ENCODE measurements around the gene FAM181A.

FAM181A gene

GRCh38 chr14:93903342-93904184 is 23.6 kb upstream of the FAM181A start:
- no peak for DNase-seq (ENCODE audit: low read depth in 3 of 3)

- DNase-seq (ENCODE audit: low read depth in 3 of 3) = no peak
Measured at GRCh38 chr14:93905623-93906022, 21.5 kb upstream of the FAM181A start.

DNA sequence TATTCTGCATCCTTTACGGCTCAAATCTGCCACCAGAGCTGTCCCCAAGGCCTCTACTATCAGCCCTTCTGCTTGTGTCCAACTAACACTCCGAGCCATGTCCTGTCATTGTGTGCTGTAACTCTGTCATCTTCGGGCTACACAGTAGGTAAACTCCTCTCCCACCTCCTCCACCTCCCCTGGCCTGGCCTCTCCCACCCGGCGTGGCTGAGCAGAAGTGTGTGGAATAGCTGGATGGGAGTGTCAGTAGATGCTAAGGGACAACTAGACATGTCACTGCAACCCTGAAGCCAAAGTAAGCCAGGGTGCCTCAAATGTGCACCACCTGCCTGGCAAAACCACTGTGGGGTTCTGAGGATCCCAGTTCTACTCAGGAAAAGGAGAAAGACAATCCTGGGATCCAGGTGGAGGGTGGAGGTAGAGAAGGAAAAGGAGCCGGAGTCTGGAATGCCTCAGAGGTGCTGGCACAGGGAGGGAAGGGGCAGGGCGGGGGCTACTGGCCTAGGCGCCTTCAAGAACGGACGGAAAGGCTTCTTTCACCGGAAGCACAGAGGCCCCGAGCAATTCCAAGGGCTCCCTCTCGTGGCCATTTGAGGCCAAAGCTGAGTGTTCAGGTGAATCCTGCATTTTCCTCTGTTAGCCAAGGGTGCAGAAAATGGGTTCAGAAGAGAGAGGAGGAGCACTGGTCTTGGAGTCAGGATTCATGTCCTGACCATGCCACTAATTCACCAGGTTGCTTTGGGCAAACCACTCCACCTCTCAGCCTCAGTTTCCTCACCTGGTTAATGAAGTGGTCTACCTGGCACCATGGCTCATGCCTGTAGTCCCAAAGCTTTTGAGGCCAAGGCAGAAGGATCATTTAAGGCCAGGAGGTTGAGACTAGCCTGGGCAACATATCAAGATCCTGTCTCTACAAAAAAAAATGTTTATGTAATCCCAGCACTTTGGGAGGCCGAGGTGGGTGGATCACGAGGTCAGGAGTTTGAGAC is 20.5 kb upstream of the FAM181A start:
- peak; percentile 36 to 59 (median 44) for DNase-seq (ENCODE audit: low read depth in 3 of 3)

- DNase-seq (ENCODE audit: low read depth in 3 of 3) = no peak
Measured at GRCh38 chr14:93909429-93910128, 17.6 kb upstream of the FAM181A start.

DNA sequence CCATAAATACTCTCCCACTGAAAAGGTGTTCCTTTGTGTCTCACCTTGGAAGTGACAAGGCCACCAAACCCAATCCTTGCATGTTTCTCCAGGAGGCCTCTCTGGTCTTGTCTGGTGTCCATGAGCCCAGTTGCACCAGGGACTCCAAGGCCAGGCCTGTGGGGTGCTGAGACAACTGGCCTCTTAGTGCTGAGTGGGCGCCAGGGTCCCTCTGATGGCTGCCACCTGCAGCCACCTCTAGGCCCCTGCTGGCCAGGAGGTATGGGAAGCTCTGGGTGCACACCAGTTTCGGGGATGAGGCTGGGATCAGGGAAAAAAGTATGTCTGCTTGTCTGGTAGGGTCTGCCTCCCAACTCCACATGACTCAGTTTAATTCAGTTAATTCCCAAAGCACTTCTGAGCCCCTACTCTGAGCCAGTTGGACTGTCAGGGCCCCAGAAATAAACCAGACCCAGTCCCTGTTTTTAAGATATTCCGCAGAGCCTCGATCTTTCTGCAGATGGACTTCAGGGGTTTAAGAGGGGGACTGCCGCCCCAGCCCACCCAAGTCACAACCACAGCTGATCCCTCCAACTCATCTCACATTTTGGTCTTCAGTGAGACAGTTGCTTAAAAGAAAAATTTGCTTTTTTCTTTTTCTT is 15.0 kb upstream of the FAM181A start:
- DNase-seq (ENCODE audit: low read depth in 3 of 3) = no peak

- DNase-seq (ENCODE audit: low read depth in 3 of 3) = no peak
Measured at GRCh38 chr14:93912782-93913181, 14.4 kb upstream of the FAM181A start.

DNA sequence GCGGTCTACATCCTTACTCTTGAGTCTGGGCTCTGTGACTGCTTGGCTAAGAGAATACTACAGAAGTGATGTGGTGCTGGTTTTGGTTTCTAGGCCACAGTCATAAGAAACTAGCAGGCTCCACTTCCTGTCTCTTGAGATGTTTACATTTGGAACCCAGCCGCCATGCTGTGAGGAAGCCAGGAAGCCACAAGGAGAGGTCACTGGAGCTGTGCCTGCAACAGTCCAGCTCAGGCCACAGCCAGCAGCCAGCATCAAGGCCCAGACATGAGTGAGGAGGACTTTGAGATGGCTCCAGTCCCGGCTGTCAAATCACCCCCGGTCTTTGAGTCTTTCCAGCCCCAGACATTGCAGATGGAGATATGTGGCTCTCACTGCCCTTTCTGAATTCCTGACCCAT is 12.9 kb upstream of the FAM181A start:
- DNase-seq (ENCODE audit: low read depth in 3 of 3) = no peak

- no peak for DNase-seq (ENCODE audit: low read depth in 3 of 3)
Measured at GRCh38 chr14:93915070-93915705, 12.0 kb upstream of the FAM181A start.

DNA sequence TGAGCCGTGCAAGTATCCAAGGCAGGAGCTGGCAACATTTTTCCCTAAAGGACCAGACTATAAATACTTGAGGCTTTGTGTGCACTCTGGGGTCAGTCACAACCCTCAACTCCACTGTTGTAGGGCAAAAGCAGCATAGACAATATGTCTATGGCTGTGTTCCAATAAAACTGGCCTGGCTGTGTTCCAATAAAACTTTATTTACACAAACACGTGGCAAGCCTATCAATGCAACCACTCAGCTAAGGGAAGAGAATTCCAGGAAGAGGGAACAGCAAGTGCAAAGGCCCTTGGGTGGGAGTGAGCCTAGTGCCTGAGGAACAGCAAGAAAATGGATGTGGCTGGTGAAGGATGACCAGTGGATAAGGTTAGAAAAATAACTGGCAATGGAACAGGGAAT is 11.3 kb upstream of the FAM181A start:
- DNase-seq (ENCODE audit: low read depth in 3 of 3) = no peak

DNA sequence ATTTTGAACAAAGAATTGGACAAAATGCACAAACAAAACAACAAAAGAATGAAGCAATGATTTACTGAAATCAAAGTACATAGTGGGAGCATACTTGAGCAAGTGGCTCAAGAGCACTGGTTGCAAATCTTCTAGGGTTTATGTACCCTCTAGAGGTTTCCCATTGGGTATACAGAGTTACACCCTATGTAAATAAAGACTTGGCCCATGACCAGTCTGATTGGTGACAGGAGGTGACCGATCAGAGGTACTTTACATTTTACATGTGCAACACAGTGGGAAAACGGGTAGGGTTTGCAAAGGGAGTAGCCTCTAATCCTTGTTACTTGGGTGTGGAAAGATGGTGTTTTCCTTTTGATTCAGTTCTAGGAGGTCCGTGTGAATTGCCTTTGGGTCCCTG is 10.6 kb upstream of the FAM181A start:
- no peak for DNase-seq (ENCODE audit: low read depth in 3 of 3)

DNA sequence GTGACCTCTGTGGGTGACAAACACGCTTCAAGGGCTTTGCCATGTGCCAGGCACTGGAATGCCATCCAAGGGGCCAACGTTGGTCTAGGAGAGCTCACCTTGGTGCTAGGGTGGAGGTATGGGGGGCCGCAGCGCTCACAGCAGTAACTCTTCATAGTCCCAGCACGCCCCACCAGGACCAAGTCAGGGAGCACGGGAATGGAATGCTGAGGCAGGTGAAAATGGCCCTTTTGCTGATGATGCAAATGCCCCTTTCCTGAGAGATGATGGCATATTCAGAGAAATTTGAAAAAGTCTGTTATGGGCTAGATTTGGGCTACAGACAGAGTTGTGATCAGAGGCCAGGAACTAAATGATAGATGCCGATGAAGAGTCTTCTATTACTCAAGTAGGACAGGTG is 10.0 kb upstream of the FAM181A start:
- DNase-seq (ENCODE audit: low read depth in 3 of 3) = no peak

GRCh38 chr14:93921001-93921806 is 5.9 kb upstream of the FAM181A start:
- no peak for DNase-seq (ENCODE audit: low read depth in 3 of 3)

DNA sequence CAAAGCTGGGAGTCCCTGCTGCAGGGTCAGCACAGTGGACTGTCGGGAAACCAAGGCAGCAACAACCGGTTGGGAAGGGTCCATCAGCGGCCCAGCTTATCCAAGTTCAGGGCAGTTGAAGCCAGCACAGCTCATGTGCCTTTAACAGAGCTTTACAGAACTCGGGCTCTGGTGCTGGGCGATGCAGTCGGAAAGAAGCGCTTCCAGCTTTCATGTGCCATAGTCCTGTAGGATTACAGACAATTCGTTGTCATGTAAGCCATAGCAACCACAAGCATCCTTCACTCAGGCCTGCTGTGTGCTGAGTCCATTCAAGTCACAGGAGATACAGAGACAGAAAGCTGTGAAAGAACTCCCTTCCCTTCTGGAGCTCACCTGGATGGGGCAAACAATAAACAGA is 3.5 kb upstream of the FAM181A start:
- DNase-seq (ENCODE audit: low read depth in 3 of 3) = no peak

GRCh38 chr14:93924592-93925355 is 2.4 kb upstream of the FAM181A start:
- DNase-seq (ENCODE audit: low read depth in 3 of 3) = no peak

DNA sequence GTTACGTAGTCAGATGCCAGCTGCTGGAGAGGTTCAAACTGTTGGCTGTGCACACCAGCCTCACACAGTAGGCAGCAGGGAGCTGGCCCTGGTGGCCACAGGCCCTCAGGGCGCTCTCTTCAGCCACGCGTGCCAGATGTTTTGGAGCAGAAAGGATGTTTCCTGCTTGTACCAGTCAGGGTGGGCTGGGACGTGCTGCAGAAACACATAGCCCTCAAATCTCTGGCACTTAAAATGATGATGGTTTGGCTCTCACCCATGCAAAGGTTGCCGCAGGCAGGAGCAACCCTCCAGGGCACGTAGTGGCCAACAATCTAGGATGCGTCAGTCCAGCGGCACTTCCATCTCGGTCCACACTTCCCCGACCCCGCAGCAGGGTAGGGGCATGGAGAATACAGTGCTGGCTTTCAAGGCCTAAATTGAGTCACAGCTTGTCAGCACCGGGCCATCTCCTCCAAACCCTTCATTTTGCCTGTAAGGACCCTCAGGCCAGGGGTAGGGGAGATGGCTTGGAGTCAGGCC is 1.7 kb upstream of the FAM181A start:
- no peak for DNase-seq (ENCODE audit: low read depth in 3 of 3)

- DNase-seq (ENCODE audit: low read depth in 3 of 3) = no peak
Measured at GRCh38 chr14:93926245-93926872, 785 bp upstream of the FAM181A start.

DNA sequence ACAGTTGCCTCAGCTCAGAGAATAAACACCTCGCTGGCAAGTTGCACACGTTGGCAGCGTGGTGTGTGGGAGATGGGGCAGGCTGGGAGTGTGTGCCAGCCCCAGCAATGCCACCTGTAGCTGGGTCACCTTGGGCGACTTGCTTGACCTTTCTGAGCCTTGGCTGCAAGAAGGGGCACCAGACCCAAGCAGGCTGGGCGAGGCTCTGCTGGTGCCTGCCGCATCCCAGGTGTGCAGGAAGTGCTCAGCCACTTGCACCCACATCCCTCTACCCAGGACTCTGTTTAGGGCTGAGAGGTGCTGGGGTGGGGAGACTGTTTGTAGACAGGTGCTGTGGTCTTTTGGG is 629 bp downstream of the FAM181A start:
- no peak for DNase-seq (ENCODE audit: low read depth in 3 of 3)

DNA sequence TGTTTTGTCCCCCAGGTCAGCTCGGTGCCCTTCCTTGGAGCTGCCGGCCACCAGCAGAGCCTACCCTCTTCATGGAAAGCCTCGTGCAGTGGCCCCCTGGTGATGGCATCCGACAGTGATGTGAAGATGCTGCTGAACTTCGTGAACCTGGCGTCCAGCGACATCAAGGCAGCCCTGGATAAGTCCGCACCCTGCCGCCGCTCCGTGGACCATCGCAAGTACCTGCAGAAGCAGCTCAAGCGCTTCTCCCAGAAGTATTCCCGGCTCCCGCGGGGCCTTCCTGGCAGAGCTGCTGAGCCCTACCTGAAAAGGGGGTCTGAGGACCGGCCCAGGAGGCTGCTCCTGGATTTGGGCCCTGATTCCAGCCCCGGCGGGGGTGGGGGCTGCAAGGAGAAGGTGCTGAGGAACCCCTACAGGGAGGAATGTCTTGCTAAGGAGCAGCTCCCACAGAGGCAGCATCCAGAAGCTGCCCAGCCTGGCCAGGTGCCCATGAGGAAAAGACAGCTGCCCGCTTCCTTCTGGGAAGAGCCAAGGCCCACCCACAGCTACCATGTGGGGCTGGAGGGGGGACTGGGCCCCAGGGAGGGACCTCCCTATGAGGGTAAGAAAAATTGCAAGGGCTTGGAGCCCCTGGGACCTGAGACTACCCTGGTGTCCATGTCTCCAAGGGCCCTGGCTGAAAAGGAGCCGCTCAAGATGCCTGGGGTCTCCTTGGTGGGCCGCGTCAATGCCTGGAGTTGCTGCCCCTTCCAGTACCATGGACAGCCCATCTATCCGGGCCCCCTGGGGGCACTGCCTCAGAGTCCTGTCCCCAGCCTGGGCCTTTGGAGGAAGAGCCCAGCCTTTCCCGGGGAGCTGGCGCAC is 1.3 kb downstream of the FAM181A start:
- no peak for DNase-seq (ENCODE audit: low read depth in 3 of 3)
